Right lobe of liver (tissue), 4 donors: Measurements from ENCODE around the gene RASSF8.

Experiments
- POLR2A ChIP-seq: fragments of 450-650 bp; IDR thresholded peaks from one replicate; pipeline ENCODE4 v1.6.1; 2017; ENCODE audit warnings: antibody characterized with exemption, mild to moderate bottlenecking
- TF ChIP-seq, protein P1 (sequence below), 4 donors: fragments of 200-600 bp in 3 of 4; fragments of 450-650 bp in 1 of 4; IDR thresholded peaks; one replicate each; pipeline versions ENCODE4 v1.5.1 to v1.8.0; 2016 to 2022; ENCODE audit warnings: antibody characterized with exemption in 4 of 4, mild to moderate bottlenecking in 2 of 4
- donor health status: DM: no; HTN: no; CAD: no.
- donor health status: DM: no; HTN: no; CAD: no.
- donor health status: DM: no; HTN: yes; CAD: no.

DNA sequence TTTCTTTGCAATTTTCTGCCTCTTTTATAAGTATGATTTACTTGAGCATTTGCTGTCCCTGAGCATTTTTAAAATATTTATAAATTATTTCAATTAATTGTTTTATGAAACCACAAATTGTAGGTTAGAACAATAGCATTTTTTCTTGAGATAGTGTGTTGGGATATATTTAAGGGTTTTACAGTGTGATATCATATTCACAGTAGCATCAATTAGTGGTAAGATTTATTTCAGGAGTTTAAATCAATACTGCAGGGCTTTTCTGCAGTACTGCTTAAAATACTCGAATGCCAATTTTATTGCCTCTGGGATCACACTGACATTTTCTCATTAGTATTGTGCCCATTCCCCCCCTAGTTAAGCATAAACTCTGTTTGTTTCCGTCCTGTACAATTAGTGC lies 84.2 kb downstream of the RASSF8 start:
- TF ChIP-seq, protein P1, sequence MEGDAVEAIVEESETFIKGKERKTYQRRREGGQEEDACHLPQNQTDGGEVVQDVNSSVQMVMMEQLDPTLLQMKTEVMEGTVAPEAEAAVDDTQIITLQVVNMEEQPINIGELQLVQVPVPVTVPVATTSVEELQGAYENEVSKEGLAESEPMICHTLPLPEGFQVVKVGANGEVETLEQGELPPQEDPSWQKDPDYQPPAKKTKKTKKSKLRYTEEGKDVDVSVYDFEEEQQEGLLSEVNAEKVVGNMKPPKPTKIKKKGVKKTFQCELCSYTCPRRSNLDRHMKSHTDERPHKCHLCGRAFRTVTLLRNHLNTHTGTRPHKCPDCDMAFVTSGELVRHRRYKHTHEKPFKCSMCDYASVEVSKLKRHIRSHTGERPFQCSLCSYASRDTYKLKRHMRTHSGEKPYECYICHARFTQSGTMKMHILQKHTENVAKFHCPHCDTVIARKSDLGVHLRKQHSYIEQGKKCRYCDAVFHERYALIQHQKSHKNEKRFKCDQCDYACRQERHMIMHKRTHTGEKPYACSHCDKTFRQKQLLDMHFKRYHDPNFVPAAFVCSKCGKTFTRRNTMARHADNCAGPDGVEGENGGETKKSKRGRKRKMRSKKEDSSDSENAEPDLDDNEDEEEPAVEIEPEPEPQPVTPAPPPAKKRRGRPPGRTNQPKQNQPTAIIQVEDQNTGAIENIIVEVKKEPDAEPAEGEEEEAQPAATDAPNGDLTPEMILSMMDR (IDR thresholded peaks at IDR 0.05): no peak
- TF ChIP-seq POLR2A: no peak
